ENCODE measurements around the gene RSPH1. TPM values are rescaled to one million over a fixed set of nuclear protein-coding genes. Genes with fewer than 3 reads are reported as not detected.
"Not testable (repeated sequence)": the region's sequence is repeated elsewhere in the genome, so short reads cannot be mapped to it uniquely, and the experiment has no call there.

Gene RSPH1
- polyA plus RNA-seq, 1 experiment, result not detected

DNA sequence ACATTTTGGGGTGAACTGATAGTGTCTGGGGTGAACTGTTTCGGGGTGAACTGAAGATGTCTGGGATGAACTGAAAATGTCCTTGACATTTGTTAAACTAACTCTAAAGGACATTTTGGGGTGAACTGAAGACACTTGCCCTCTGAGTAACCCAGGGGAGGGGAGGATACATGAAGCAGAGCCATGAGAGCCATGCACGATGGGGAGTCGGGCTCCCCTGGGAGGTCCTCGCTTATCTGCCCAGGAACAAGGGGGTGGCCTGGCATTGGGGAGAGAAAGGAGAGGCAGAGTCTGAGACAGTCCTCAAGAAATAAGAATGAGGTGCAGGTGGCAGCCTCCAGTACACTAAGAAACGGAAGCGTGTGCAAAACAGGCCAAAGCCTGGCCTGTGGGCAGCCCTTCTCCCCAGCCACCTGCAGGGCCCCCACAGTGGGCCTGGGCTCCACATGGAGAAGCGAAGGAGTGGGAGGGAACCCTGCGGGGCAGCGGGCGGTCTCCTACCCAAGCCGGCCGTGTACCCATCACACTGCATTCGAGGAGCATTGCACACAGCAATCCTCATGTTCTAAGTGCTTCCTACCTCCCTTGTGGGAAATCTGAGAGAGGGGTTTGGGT is 24.2 kb downstream of the RSPH1 start:
- H3K27ac ChIP-seq (ENCODE audit: low read depth, low read length), result no peak overlapping the region
- TF ChIP-seq, protein P1, sequence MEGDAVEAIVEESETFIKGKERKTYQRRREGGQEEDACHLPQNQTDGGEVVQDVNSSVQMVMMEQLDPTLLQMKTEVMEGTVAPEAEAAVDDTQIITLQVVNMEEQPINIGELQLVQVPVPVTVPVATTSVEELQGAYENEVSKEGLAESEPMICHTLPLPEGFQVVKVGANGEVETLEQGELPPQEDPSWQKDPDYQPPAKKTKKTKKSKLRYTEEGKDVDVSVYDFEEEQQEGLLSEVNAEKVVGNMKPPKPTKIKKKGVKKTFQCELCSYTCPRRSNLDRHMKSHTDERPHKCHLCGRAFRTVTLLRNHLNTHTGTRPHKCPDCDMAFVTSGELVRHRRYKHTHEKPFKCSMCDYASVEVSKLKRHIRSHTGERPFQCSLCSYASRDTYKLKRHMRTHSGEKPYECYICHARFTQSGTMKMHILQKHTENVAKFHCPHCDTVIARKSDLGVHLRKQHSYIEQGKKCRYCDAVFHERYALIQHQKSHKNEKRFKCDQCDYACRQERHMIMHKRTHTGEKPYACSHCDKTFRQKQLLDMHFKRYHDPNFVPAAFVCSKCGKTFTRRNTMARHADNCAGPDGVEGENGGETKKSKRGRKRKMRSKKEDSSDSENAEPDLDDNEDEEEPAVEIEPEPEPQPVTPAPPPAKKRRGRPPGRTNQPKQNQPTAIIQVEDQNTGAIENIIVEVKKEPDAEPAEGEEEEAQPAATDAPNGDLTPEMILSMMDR (IDR thresholded peaks at IDR 0.05; ENCODE audit: low read depth, low read length), result no peak
- DNase-seq (ENCODE audit: low read depth, low spot score), result no peak
- POLR2A ChIA-PET, result no interaction called here
- CTCF ChIA-PET, result no interaction called here
- no peak overlapping the region for H3K4me3 ChIP-seq (ENCODE audit: low read depth, low read length)
- H3K27me3 ChIP-seq (ENCODE audit: control insufficient read depth, insufficient read depth, low read length), result peaks cover 3% of the 10 kb centered on the region
- H3K9me3 ChIP-seq (ENCODE audit: control insufficient read depth, insufficient read depth, low read length), result no peaks in the 10 kb centered on the region

GRCh38 chr21:42471206-42471605 is 24.8 kb downstream of the RSPH1 start:
- TF ChIP-seq, protein P1 (IDR thresholded peaks at IDR 0.05; ENCODE audit: low read depth, low read length), result no peak
- POLR2A ChIA-PET, result no interaction called here
- no peaks in the 10 kb centered on the region for H3K9me3 ChIP-seq (ENCODE audit: control insufficient read depth, insufficient read depth, low read length)

DNA sequence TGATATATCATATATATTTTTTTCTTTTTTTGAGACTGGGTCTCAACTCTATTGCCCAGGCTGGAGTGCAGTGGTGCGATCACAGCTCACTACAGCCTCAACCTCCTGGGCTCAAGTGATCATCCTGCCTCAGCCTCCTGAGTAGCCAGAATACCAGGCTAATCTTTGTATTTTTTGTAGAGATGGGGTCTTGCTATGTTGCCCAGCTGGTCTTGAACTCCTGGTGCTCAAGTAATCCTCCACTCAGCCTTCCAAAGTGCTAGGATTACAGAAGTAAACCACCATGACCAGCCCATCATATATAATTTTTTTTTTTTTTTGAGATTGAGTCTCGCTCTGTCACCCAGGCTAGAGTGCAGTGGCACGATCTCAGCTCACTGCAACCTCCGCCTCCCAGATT is 26.3 kb downstream of the RSPH1 start:
- POLR2A ChIA-PET; CTCF ChIA-PET; H3K9me3 ChIP-seq (ENCODE audit: control insufficient read depth, insufficient read depth, low read length); DNase-seq (ENCODE audit: low read depth, low spot score); H3K4me3 ChIP-seq (ENCODE audit: low read depth, low read length); H3K27me3 ChIP-seq (ENCODE audit: control insufficient read depth, insufficient read depth, low read length); H3K27ac ChIP-seq (ENCODE audit: low read depth, low read length): not testable (repeated sequence)

More at GRCh38 chr21:42471206-42471605, 24.8 kb downstream of the RSPH1 start:
- Histone ChIP-seq H3K27me3 (ENCODE audit: control insufficient read depth, insufficient read depth, low read length) (peaks cover 3% of the 10 kb centered on the region), H3K4me3 (ENCODE audit: low read depth, low read length) (no peak overlapping the region), H3K27ac (ENCODE audit: low read depth, low read length) (no peak overlapping the region)
- no peak for DNase-seq (ENCODE audit: low read depth, low spot score)
- CTCF ChIA-PET, result no interaction called here

GRCh38 chr21:42469272-42469671 is 26.8 kb downstream of the RSPH1 start:
- TF ChIP-seq, protein P1 (IDR thresholded peaks at IDR 0.05; ENCODE audit: low read depth, low read length), result no peak
- no peak for DNase-seq (ENCODE audit: low read depth, low spot score)
- ChIA-PET POLR2A (no interaction called here), CTCF (no interaction called here)
- H3K27me3 ChIP-seq (ENCODE audit: control insufficient read depth, insufficient read depth, low read length), result peaks cover 3% of the 10 kb centered on the region
- no peaks in the 10 kb centered on the region for H3K9me3 ChIP-seq (ENCODE audit: control insufficient read depth, insufficient read depth, low read length)
- no peak overlapping the region for H3K4me3 ChIP-seq (ENCODE audit: low read depth, low read length)
- H3K27ac ChIP-seq (ENCODE audit: low read depth, low read length), result no peak overlapping the region

DNA sequence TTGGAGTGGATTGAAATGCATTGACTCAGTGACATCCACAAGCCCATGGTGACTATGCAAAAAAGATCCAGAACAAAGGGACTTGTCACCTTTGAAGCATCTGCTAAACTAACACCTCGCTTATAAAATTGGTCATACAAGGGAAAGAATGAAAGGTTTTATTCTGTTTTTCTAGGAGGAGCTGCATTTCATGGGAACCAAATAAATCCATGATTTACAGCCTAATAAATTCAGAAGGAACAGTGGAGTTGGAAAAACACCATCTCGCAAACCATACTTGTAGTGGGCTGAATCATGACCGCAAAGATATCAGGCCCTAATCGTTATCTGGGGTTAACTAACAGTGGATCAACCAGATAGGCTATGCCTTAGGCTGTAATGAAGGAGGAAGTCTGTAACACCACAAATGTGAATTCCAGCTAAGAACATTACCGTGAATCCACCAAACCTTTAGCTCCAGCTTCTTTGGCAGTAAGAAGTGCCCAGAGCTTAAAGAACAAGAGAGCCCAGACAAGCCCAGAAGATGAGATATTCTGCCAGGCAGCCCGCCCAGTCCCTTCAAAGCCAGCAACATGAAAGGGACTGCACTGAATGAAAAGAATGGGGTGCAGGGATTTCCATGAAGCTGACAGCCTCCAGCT is 27.4 kb downstream of the RSPH1 start:
- H3K9me3 ChIP-seq (ENCODE audit: control insufficient read depth, insufficient read depth, low read length), result no peaks in the 10 kb centered on the region
- no peak for DNase-seq (ENCODE audit: low read depth, low spot score)
- TF ChIP-seq, protein P1 (IDR thresholded peaks at IDR 0.05; ENCODE audit: low read depth, low read length), result no peak
- H3K27ac ChIP-seq (ENCODE audit: low read depth, low read length), result no peak overlapping the region
- H3K4me3 ChIP-seq (ENCODE audit: low read depth, low read length), result no peak overlapping the region
- H3K27me3 ChIP-seq (ENCODE audit: control insufficient read depth, insufficient read depth, low read length), result peaks cover 3% of the 10 kb centered on the region
- ChIA-PET POLR2A (no interaction called here), CTCF (no interaction called here)
